ENCODE results near the gene SLC29A1. TPM values are rescaled to one million over a fixed set of nuclear protein-coding genes. Genes with fewer than 3 reads are reported as not detected.
A peak's percentile ranks its signal among the peaks of the same experiment; 100 is the strongest.

Gene SLC29A1
- total RNA-seq, 4 donors from 2014 or later: 18.3 to 95.5 (median 40.8) TPM

DNA sequence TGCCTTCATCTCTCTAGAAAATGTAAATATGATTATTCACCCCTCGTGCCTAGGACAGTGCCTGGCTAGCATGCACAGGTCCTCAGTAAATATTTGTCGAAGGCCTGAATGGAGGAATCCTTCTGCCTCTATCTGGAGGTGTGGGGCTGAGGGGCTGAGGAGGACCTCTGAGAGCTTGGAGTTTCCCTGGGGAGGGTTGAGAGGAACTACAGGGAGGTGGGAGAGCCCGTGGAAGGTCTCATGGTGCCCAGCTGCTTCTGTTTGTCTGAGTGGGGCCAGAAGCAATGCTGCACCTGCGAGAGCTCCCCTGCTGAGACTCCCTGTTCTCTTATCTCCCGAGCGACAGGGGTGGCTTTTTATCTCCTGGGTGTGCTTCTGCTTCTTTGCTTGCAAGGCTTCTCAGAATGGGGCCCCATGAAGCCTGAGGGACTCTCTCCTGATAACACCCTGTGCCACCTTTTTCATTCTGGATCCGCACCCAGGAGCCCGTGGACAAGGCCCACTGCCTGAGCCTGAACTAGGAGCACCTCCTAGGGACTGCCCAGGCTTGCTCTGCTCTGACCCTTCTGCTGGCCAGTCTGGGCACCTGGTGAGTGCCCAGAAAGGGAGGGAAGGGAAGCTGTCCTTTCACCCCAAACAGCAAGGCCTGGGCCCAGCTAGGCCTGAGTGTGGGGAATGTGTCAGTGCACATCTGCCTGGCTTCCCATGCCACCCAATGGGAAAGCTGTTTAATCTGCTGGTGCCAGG, 2.4 kb downstream of the SLC29A1 start:
- no peak overlapping the region for H3K4me3 ChIP-seq
- DNase-seq (no peak), ATAC-seq (no peak)
- peaks cover 84 to 91% of the 10 kb centered on the region in 2 donors for H3K4me1 ChIP-seq
- in situ Hi-C loops (cut with MboI; ENCODE audit: low sequenced_read_pairs in 4 of 4) (loop anchor here in 1 of 4 donors (25.0 kb wide), 1 partner anchor 113 kb away; no protein-coding TSS in a partner anchor), intact Hi-C loops (cut with DNase I; ENCODE audit: low total_unique reads) (loop anchor here (5.0 kb wide), 1 partner anchor 233 kb away; no protein-coding TSS in a partner anchor)
- H3K27ac ChIP-seq: peak overlapping the region; percentile 95 to 99 (median 98)
- no peak for TF ChIP-seq POLR2A (IDR thresholded peaks at IDR 0.05)
- TF ChIP-seq, protein P1, sequence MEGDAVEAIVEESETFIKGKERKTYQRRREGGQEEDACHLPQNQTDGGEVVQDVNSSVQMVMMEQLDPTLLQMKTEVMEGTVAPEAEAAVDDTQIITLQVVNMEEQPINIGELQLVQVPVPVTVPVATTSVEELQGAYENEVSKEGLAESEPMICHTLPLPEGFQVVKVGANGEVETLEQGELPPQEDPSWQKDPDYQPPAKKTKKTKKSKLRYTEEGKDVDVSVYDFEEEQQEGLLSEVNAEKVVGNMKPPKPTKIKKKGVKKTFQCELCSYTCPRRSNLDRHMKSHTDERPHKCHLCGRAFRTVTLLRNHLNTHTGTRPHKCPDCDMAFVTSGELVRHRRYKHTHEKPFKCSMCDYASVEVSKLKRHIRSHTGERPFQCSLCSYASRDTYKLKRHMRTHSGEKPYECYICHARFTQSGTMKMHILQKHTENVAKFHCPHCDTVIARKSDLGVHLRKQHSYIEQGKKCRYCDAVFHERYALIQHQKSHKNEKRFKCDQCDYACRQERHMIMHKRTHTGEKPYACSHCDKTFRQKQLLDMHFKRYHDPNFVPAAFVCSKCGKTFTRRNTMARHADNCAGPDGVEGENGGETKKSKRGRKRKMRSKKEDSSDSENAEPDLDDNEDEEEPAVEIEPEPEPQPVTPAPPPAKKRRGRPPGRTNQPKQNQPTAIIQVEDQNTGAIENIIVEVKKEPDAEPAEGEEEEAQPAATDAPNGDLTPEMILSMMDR (IDR thresholded peaks at IDR 0.05 in 4 of 5, conservative IDR thresholded peaks at IDR 0.05 in 1 of 5): no peak
- H3K36me3 ChIP-seq: no peaks in the 10 kb centered on the region
- no peaks in the 10 kb centered on the region for H3K9me3 ChIP-seq
- no peaks in the 10 kb centered on the region for H3K27me3 ChIP-seq

DNA sequence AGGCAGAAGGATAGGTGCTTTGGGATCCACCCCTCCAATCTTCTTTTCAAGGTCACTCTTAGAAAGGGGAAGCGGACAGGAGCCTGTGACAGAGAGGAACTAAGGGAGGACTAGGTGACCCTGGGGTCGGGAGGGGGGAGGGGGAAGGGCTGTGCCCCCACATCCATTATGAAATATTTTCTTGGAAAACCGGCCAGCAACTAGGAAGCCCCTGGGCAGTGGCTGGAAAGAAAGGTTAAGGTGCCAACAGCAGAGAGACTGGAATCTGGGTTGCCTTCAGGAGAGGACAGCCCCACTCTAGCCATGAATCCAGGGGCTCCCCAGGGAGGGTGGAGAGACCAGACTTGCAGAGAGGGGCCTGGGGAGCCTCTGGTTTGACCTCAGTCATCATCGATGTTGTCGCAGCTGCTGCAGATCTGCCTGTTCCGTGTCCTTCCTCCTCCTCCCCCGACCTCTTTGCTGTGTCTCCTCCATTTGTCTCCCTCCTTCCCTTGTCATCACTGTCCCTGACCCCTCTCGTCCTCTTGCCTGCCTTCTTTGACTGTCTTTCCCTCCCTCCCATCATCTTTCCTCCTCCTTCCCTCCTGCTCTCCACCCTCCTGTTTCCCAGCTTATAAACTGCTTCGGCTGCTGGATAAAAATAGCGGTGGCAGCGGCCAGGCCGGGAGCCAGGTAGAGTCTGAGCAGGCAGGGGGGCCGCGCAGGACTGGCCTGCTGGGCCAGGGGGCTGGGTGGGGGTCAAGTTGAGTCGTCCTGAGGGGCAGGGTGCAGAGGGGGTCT, 3.2 kb downstream of the SLC29A1 start:
- H3K4me3 ChIP-seq: peak overlapping the region; percentile 31 to 51 (median 42)
- no peaks in the 10 kb centered on the region for H3K36me3 ChIP-seq
- in situ Hi-C loops (cut with MboI; ENCODE audit: low sequenced_read_pairs in 4 of 4) (loop anchor here in 1 of 4 donors (25.0 kb wide), 1 partner anchor 114 kb away; no protein-coding TSS in a partner anchor), intact Hi-C loops (cut with DNase I; ENCODE audit: low total_unique reads) (loop anchor here (5.0 kb wide), 1 partner anchor 234 kb away; no protein-coding TSS in a partner anchor)
- DNase-seq (peak in 1 of 2 donors; percentile 66), ATAC-seq (peak; percentile 20 to 37)
- H3K27ac ChIP-seq: peak overlapping the region; percentile 95 to 99 (median 98)
- no peak for TF ChIP-seq POLR2A (IDR thresholded peaks at IDR 0.05)
- TF ChIP-seq, protein P1 (IDR thresholded peaks at IDR 0.05 in 4 of 5, conservative IDR thresholded peaks at IDR 0.05 in 1 of 5): no peak
- H3K9me3 ChIP-seq: no peaks in the 10 kb centered on the region
- no peaks in the 10 kb centered on the region for H3K27me3 ChIP-seq
- peaks cover 76 to 84% of the 10 kb centered on the region in 2 donors for H3K4me1 ChIP-seq

DNA sequence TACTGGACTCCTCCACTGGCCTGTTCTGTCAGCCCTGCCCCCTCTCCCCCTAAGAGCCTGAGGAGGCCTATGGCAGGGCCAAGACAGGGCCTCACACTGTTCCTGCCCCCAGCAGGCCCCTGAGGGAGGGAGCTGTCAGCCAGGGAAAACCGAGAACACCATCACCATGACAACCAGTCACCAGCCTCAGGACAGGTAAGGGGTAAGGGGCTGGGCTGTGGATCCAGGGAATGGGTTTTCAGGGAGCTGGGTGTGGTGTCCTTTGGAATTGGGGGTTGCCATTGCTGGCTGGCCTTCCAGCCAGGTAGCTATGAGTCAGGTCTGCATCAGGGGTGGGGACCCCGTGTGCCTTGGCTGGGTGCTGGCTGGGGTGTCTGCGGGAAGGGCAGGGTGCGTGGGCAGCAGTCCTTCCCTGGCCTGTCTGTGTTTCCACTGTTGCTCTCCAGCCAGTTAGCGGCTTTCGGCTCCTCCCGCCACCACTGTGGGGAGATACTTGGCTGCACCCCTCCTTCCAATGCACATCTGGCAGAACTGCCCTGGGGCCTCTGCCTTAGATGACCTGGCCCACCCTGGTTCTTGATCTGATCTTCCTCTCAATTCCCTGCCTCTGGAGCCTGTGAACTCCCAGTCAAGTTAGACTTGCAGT, 3.9 kb downstream of the SLC29A1 start:
- intact Hi-C loops (cut with DNase I; ENCODE audit: low total_unique reads) (loop anchor here (5.0 kb wide), 1 partner anchor 235 kb away; no protein-coding TSS in a partner anchor), in situ Hi-C loops (cut with MboI; ENCODE audit: low sequenced_read_pairs in 4 of 4) (loop anchor here in 1 of 4 donors (25.0 kb wide), 1 partner anchor 115 kb away; no protein-coding TSS in a partner anchor)
- no peak for DNase-seq

DNA sequence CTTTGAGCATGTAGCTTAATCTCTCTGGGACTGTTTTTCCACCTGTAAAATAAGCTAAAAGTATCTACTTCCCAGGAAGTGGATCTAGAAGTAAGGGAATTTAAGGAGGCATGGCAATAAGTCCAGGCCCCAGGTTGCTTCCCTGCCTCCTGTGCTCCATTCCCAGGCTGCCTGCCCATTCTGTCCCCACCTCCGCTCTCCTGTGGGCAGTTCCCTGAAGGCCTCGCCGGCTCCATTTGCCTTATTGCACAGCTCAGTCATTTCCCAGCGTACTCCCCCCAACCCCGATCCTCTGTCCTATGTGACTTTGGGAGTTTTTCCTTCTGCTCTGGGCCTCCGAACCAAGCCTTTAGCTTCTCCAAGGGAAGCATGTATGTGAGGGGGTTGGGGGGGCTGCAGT, 4.6 kb downstream of the SLC29A1 start:
- DNase-seq (no peak), ATAC-seq (no peak)
- intact Hi-C loops (cut with DNase I; ENCODE audit: low total_unique reads): loop anchor here (5.0 kb wide), 1 partner anchor 236 kb away; no protein-coding TSS in a partner anchor
- Histone ChIP-seq H3K4me3 (peak overlapping the region; percentile 31 to 51 (median 42)), H3K9me3 (no peaks in the 10 kb centered on the region), H3K4me1 (peaks cover 71 to 75% of the 10 kb centered on the region in 2 donors), H3K27ac (peak overlapping the region; percentile 95 to 99 (median 98)), H3K36me3 (peaks cover 0 to 8% of the 10 kb centered on the region in 2 donors), H3K27me3 (no peaks in the 10 kb centered on the region)
- in situ Hi-C loops (cut with MboI; ENCODE audit: low sequenced_read_pairs in 4 of 4): loop anchor here in 1 of 4 donors (25.0 kb wide), 1 partner anchor 116 kb away; no protein-coding TSS in a partner anchor
- TF ChIP-seq, protein P1 (IDR thresholded peaks at IDR 0.05 in 4 of 5, conservative IDR thresholded peaks at IDR 0.05 in 1 of 5): no peak

More for the DNA sequence above, 3.9 kb downstream of the SLC29A1 start:
- Histone ChIP-seq H3K4me1 (peaks cover 72 to 77% of the 10 kb centered on the region in 2 donors), H3K27ac (peak overlapping the region; percentile 95 to 99 (median 98)), H3K27me3 (no peaks in the 10 kb centered on the region), H3K4me3 (peak overlapping the region; percentile 31 to 51 (median 42)), H3K9me3 (no peaks in the 10 kb centered on the region), H3K36me3 (peaks cover 0 to 7% of the 10 kb centered on the region in 2 donors)
- TF ChIP-seq, protein P1 (IDR thresholded peaks at IDR 0.05 in 4 of 5, conservative IDR thresholded peaks at IDR 0.05 in 1 of 5): no peak
- TF ChIP-seq POLR2A (IDR thresholded peaks at IDR 0.05): no peak
- peak in 1 of 2 donors; percentile 10 for ATAC-seq
